IMR-90 (cell line): ENCODE results near the gene PLCG2. TPM values are rescaled to one million over a fixed set of nuclear protein-coding genes. Genes with fewer than 3 reads are reported as not detected.

Experiments used
- ATAC-seq: fragments of 200-7000 bp; cut with Tn5 transposase; 2 replicates; pipeline ENCODE4 v1.9.1; 2020; ENCODE audit warnings: low read depth, mild to moderate bottlenecking, moderate library complexity
- BruUV-seq: library from RNA; stranded (reverse); fragments of 400-500 nt; replicated peaks from 2 replicates; lab custom pipeline; 2021; lab: Mats Ljungman, UMichigan
- CTCF ChIA-PET: fragments of 300-600 bp; formaldehyde crosslinking; extraction: SDS; loops from one replicate; lab custom pipeline; 2021; ENCODE audit warnings: antibody characterized with exemption; lab: Yijun Ruan, JAX
- POLR2A ChIA-PET: fragments of 300-600 bp; sonication (Branson Sonifier 250); formaldehyde crosslinking; loops from one replicate; lab custom pipeline; 2022; ENCODE audit warnings: antibody characterized with exemption; ENCODE audit not compliant: unreplicated experiment; lab: Charles Lee
- DNase-seq: peaks from one replicate; pipeline ENCODE4 v3.0.0; 2013
- H2AFZ ChIP-seq: replicated peaks from 2 replicates; pipeline ENCODE3; 2013; ENCODE audit warnings: low read length, mild to moderate bottlenecking; ENCODE audit not compliant: poor library complexity
- H2AK5ac ChIP-seq: 2 replicates; pipeline ENCODE4 v1.6.1; 2013; ENCODE audit warnings: low read depth, low read length, inconsistent platforms
- H2AK9ac ChIP-seq: replicated peaks from 2 replicates; pipeline ENCODE3; 2013; ENCODE audit warnings: mild to moderate bottlenecking, low read depth, low read length, moderate library complexity; ENCODE audit not compliant: poor library complexity
- H2BK120ac ChIP-seq: 2 replicates; pipeline ENCODE4 v1.6.1; 2013; ENCODE audit warnings: low read depth, low read length, inconsistent platforms
- H2BK15ac ChIP-seq: 3 replicates; pipeline ENCODE4 v1.6.1; 2013; ENCODE audit warnings: low read depth, low read length, inconsistent platforms
- H2BK20ac ChIP-seq: 2 replicates; pipeline ENCODE4 v1.6.1; 2013; ENCODE audit warnings: low read depth, mild to moderate bottlenecking, inconsistent platforms, low read length, moderate library complexity
- H2BK5ac ChIP-seq: 2 replicates; pipeline ENCODE4 v1.6.1; 2013; ENCODE audit warnings: mild to moderate bottlenecking, low read depth, low read length, inconsistent platforms; ENCODE audit not compliant: poor library complexity, severe bottlenecking
- H3K14ac ChIP-seq: replicated peaks from 2 replicates; pipeline ENCODE4 v1.6.1; 2013; ENCODE audit warnings: low read depth, low read length, inconsistent platforms
- H3K18ac ChIP-seq: 2 replicates; pipeline ENCODE4 v1.6.1; 2013; ENCODE audit warnings: low read depth, low read length, control low read depth
- H3K23ac ChIP-seq: 2 replicates; pipeline ENCODE4 v1.6.1; 2013; ENCODE audit warnings: low read depth, low read length, inconsistent platforms
- H3K27ac ChIP-seq: 2 replicates; pipeline ENCODE4 v1.5.1; 2013; ENCODE audit warnings: mild to moderate bottlenecking, control low read depth, low read length; ENCODE audit not compliant: insufficient read depth
- H3K27me3 ChIP-seq: 2 replicates; pipeline ENCODE4 v1.6.1; 2013; ENCODE audit warnings: low read length; ENCODE audit not compliant: control insufficient read depth, insufficient read depth
- H3K36me3 ChIP-seq: 2 replicates; pipeline ENCODE4 v1.6.1; 2013; ENCODE audit warnings: low read length, mixed read lengths; ENCODE audit not compliant: control insufficient read depth, insufficient read depth
- H3K4ac ChIP-seq: 2 replicates; pipeline ENCODE4 v1.6.1; 2013; ENCODE audit warnings: low read depth, low read length, inconsistent platforms
- H3K4me1 ChIP-seq: 2 replicates; pipeline ENCODE4 v1.6.1; 2013; ENCODE audit warnings: low read length, mixed read lengths; ENCODE audit not compliant: control insufficient read depth, insufficient read depth
- H3K4me2 ChIP-seq: 2 replicates; pipeline ENCODE4 v1.6.1; 2013; ENCODE audit warnings: low read depth, mild to moderate bottlenecking, control low read depth, low read length, moderate library complexity
- H3K4me3 ChIP-seq: 2 replicates; pipeline ENCODE4 v1.5.1; 2013; ENCODE audit warnings: low read depth, mild to moderate bottlenecking, control low read depth, low read length, moderate library complexity; ENCODE audit not compliant: insufficient read depth
- H3K56ac ChIP-seq: 2 replicates; pipeline ENCODE4 v1.6.1; 2013; ENCODE audit warnings: low read length, inconsistent platforms; ENCODE audit not compliant: insufficient read depth; ENCODE audit errors: extremely low read depth
- H3K79me1 ChIP-seq, 2 experiments: 2 replicates each; pipeline ENCODE4 v1.6.1; 2013; ENCODE audit warnings: low read length in 2 of 2, inconsistent platforms in 1 of 2, low read depth in 1 of 2
- H3K9ac ChIP-seq: 2 replicates; pipeline ENCODE4 v1.6.1; 2013; ENCODE audit warnings: low read depth, low read length, control low read depth
- H3K9me1 ChIP-seq: 2 replicates; pipeline ENCODE4 v1.6.1; 2013; ENCODE audit warnings: low read length, inconsistent platforms; ENCODE audit not compliant: insufficient read depth
- H3K9me3 ChIP-seq: 2 replicates; pipeline ENCODE4 v1.6.1; 2013; ENCODE audit warnings: low read length; ENCODE audit not compliant: control insufficient read depth, insufficient read depth
- H4K20me1 ChIP-seq: 2 replicates; pipeline ENCODE4 v1.6.1; 2013; ENCODE audit warnings: low read length, inconsistent platforms; ENCODE audit not compliant: insufficient read depth
- H4K5ac ChIP-seq: 2 replicates; pipeline ENCODE4 v1.6.1; 2013; ENCODE audit warnings: mild to moderate bottlenecking, low read depth, low read length, control low read depth
- H4K8ac ChIP-seq, 2 experiments: 2 replicates each; pipeline ENCODE4 v1.6.1; 2013; ENCODE audit warnings: low read depth in 2 of 2, low read length in 2 of 2, control low read depth in 1 of 2, inconsistent platforms in 1 of 2
- H4K91ac ChIP-seq: 2 replicates; pipeline ENCODE4 v1.6.1; 2013; ENCODE audit warnings: low read depth, low read length, inconsistent platforms; ENCODE audit not compliant: insufficient read depth
- BHLHE40 ChIP-seq: fragments of 150-350 bp; IDR thresholded peaks from 2 replicates; pipeline ENCODE4 v1.6.1; 2016; ENCODE audit warnings: mild to moderate bottlenecking, low read depth, low read length
- CEBPB ChIP-seq: IDR thresholded peaks from 2 replicates; pipeline ENCODE4 v1.6.1; 2012; ENCODE audit warnings: low read depth, low read length, improper control_type of control experiment
- ELK1 ChIP-seq: fragments of 150-350 bp; IDR thresholded peaks from 2 replicates; pipeline ENCODE4 v1.6.1; 2016; ENCODE audit warnings: low read depth, mild to moderate bottlenecking, low read length, moderate library complexity, borderline replicate concordance
- MAZ ChIP-seq: IDR thresholded peaks from 2 replicates; pipeline ENCODE4 v1.6.1; 2012; ENCODE audit warnings: low read depth, mild to moderate bottlenecking, low read length, improper control_type of control experiment, moderate library complexity, borderline replicate concordance
- NFE2L2 ChIP-seq: fragments of 150-350 bp; IDR thresholded peaks from 2 replicates; pipeline ENCODE4 v1.6.1; 2016; ENCODE audit warnings: low read depth, mild to moderate bottlenecking, low read length
- RAD21 ChIP-seq: IDR thresholded peaks from 2 replicates; pipeline ENCODE4 v1.6.1; 2012; ENCODE audit warnings: low read length, improper control_type of control experiment
- RFX5 ChIP-seq: IDR thresholded peaks from 2 replicates; pipeline ENCODE4 v1.8.0; 2012; ENCODE audit warnings: low read depth, mild to moderate bottlenecking, low read length, moderate library complexity
- USF2 ChIP-seq: fragments of 150-350 bp; IDR thresholded peaks from 2 replicates; pipeline ENCODE4 v1.6.1; 2017; ENCODE audit warnings: mild to moderate bottlenecking, antibody characterized with exemption, low read length, low read depth
- WGBS, 2 experiments: methylation state at CpG; one replicate each; pipeline versions ENCODE4 v1.1.5 to v1.1.7; 2013; ENCODE audit warnings: missing lambda C conversion rate in 2 of 2; ENCODE audit not compliant: insufficient read length in 1 of 2; ENCODE audit errors: extremely low coverage in 2 of 2; 5-methylcytosine and 5-hydroxymethylcytosine counted together
- dilution Hi-C: fragments of 300-500 bp; cut with HindIII; formaldehyde crosslinking; loops from one replicate; pipeline ENCODE4 v1.14.3; 2018; ENCODE audit warnings: low sequenced_read_pairs; ENCODE audit not compliant: unreplicated experiment
- in situ Hi-C: fragments of 300-500 bp; cut with MboI; formaldehyde crosslinking; loops from 3 replicates; pipeline ENCODE4 v1.14.3; 2019; ENCODE audit warnings: low sequenced_read_pairs, inconsistent platforms, mixed read lengths
- intact Hi-C: fragments of 100-400 bp; cut with micrococcal nuclease; formaldehyde crosslinking; loops from 2 replicates; pipeline ENCODE4 v1.10.0; 2022
- polyA plus RNA-seq, 3 experiments: library from polyadenylated mRNA; depleted of rRNA; stranded (reverse); fragments of >200 nt; gene quantifications; 2 replicates each; pipeline ENCODE4 v1.2.3, GENCODE V29; 2012; ENCODE audit warnings: low replicate concordance in 1 of 3
- total RNA-seq: library from RNA; depleted of rRNA; stranded (reverse); fragments of >200 nt; gene quantifications from 2 replicates; pipeline ENCODE4 v1.2.3, GENCODE V29; 2012

The PLCG2 gene
- total and polyA plus RNA-seq, 2 of the 4 experiments (the other 2 are of a cell fraction): 0.14 to 0.18 TPM

- no peaks in the 10 kb centered on the region for H3K36me3 ChIP-seq
- TF ChIP-seq BHLHE40: no peak
- TF ChIP-seq USF2: no peak
- no peak for TF ChIP-seq ELK1
- no peak for TF ChIP-seq RFX5
- no peak for TF ChIP-seq MAZ
- TF ChIP-seq RAD21: no peak
- TF ChIP-seq CEBPB: no peak
- TF ChIP-seq NFE2L2: no peak
- CTCF ChIA-PET: no interaction called here
- no peak overlapping the region for H2AK9ac ChIP-seq
- POLR2A ChIA-PET: no interaction called here
- dilution Hi-C loops: no loop called here
- no peak overlapping the region for H3K27ac ChIP-seq
- no peak overlapping the region for H2BK5ac ChIP-seq
- no peak overlapping the region for H3K56ac ChIP-seq
- no peak overlapping the region for H4K8ac ChIP-seq
- no peaks in the 10 kb centered on the region for H3K79me1 ChIP-seq
- 40% methylated on average over 1 of the region's 7 CpGs; no CpG with 5 or more reads in 1 of the 2 experiments for WGBS, 2 experiments
- no peak overlapping the region for H4K5ac ChIP-seq
- H3K27me3 ChIP-seq: peaks cover 26% of the 10 kb centered on the region
- H4K91ac ChIP-seq: no peak overlapping the region
- no peak overlapping the region for H3K14ac ChIP-seq
- H2BK15ac ChIP-seq: no peak overlapping the region
- H2AFZ ChIP-seq: no peak overlapping the region
- H3K4ac ChIP-seq: no peak overlapping the region
- no peak overlapping the region for H3K9ac ChIP-seq
- H3K23ac ChIP-seq: no peak overlapping the region
- no peak overlapping the region for H3K18ac ChIP-seq
- in situ Hi-C loops: no loop called here
- no peaks in the 10 kb centered on the region for H4K20me1 ChIP-seq
- H3K9me3 ChIP-seq: no peaks in the 10 kb centered on the region
- no TSS peak for BruUV-seq
- no peak overlapping the region for H2BK20ac ChIP-seq
- no peak overlapping the region for H3K4me2 ChIP-seq
- no peaks in the 10 kb centered on the region for H3K9me1 ChIP-seq
- no peaks in the 10 kb centered on the region for H3K4me1 ChIP-seq
- intact Hi-C loops: no loop called here
- no peak overlapping the region for H2AK5ac ChIP-seq
- ATAC-seq: no peak
- H3K4me3 ChIP-seq: no peak overlapping the region
- no peak for DNase-seq
- no peak overlapping the region for H2BK120ac ChIP-seq
Measured at GRCh38 chr16:81774348-81774747, 4.7 kb upstream of the PLCG2 start.
